Sigmoid colon (tissue), 7 donors: ENCODE data around the gene THAP12. TPM values are rescaled to one million over a fixed set of nuclear protein-coding genes. Genes with fewer than 3 reads are reported as not detected.
A peak's percentile ranks its signal among the peaks of the same experiment; 100 is the strongest.

Experiments used
- DNase-seq: peaks from one replicate; pipeline ENCODE4 v3.0.0-alpha.2; 2019
- H3K27ac ChIP-seq, 4 donors: fragments of 200-600 bp; sonication (generic); one replicate each; pipeline ENCODE4 v1.5.1; 2016 to 2019; ENCODE audit warnings: mild to moderate bottlenecking in 1 of 4
- H3K27me3 ChIP-seq, 3 donors: fragments of 200-600 bp; sonication (generic); one replicate each; pipeline ENCODE4 v1.5.1; 2019; ENCODE audit warnings: mild to moderate bottlenecking in 1 of 3
- H3K36me3 ChIP-seq, 4 donors: fragments of 200-600 bp; sonication (generic); one replicate each; pipeline ENCODE4 v1.5.1; 2016 to 2019
- H3K4me1 ChIP-seq, 4 donors: fragments of 200-600 bp; sonication (generic); one replicate each; pipeline ENCODE4 v1.5.1; 2017 to 2019
- H3K4me3 ChIP-seq, 4 donors: fragments of 200-600 bp; sonication (generic); one replicate each; pipeline ENCODE4 v1.5.1; 2017 to 2019; ENCODE audit warnings: mild to moderate bottlenecking in 2 of 4, moderate library complexity in 1 of 4
- H3K9me3 ChIP-seq, 4 donors: fragments of 200-600 bp in 3 of 4; sonication (generic) in 3 of 4; one replicate each; pipeline versions ENCODE4 v1.5.1 to v1.6.1; 2013 to 2019
- EP300 ChIP-seq, 4 donors: sonication (generic); formaldehyde crosslinking; IDR thresholded peaks; one replicate each; pipeline ENCODE4 v1.6.1; 2017; ENCODE audit warnings: antibody characterized with exemption in 4 of 4
- POLR2A ChIP-seq, 2 donors: fragments of 450-650 bp; IDR thresholded peaks; one replicate each; pipeline ENCODE4 v1.6.1; 2016; ENCODE audit warnings: antibody characterized with exemption in 2 of 2, mild to moderate bottlenecking in 2 of 2, moderate library complexity in 2 of 2
- POLR2AphosphoS5 ChIP-seq, 4 donors: sonication (generic); formaldehyde crosslinking; IDR thresholded peaks; one replicate each; pipeline ENCODE4 v1.6.1; 2017; ENCODE audit warnings: antibody characterized with exemption in 4 of 4
- WGBS, 2 donors: extraction: QIAGEN DNeasy Blood & Tissue Kit; methylation state at CpG; one replicate each; pipeline ENCODE4 v1.1.7; 2013; 5-methylcytosine and 5-hydroxymethylcytosine counted together
- intact Hi-C: fragments of 100-400 bp; cut with DNase I; formaldehyde crosslinking; loops from one replicate; pipeline ENCODE4 v1.15.1; 2023
- polyA plus RNA-seq, 3 donors: library from polyadenylated mRNA; stranded (reverse); fragments of 200-250 nt; gene quantifications; one replicate each; pipeline ENCODE4 v1.2.3, GENCODE V29; 2013
- total RNA-seq, 4 donors: library from RNA; depleted of rRNA; stranded (reverse); fragments of >200 nt; gene quantifications; one replicate each; pipeline ENCODE4 v1.1.0, GENCODE V29; 2016
- TF ChIP-seq, protein P1 (sequence below), 4 experiments: fragments of 450-650 bp in 3 of 4; fragments of 200-600 bp in 1 of 4; IDR thresholded peaks; one replicate each; pipeline ENCODE4 v1.5.1; 2016 to 2019; ENCODE audit warnings: antibody characterized with exemption in 4 of 4, mild to moderate bottlenecking in 3 of 4, moderate library complexity in 2 of 4
- donor health status: healthy with polysubstance abuse.
- donor health status: Bipolar disorder and iron deficiency.
- donor health status: healthy.

Gene THAP12
- total and polyA plus RNA-seq, 7 donors = 27.1 to 43.2 (median 30.1) TPM

DNA sequence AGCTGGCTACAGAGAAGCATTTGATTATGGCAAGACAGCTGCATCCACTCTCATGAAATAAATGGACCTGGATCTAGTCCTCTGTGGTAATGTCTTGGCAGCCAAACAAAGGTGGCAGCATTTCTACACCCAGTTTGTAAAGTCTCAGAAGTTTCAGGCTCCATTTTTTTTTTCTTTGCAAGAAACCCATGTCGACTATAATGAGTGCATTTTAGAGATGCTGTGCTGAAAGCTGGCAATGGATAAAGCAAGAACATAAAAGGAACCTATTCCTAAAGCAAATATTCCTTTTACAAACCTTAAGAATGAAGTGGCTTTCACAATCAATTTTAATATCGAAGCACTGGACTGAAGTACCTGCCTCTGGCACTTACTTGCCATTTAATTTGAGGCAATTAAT lies 33.5 kb downstream of the THAP12 start:
- TF ChIP-seq, protein P1, sequence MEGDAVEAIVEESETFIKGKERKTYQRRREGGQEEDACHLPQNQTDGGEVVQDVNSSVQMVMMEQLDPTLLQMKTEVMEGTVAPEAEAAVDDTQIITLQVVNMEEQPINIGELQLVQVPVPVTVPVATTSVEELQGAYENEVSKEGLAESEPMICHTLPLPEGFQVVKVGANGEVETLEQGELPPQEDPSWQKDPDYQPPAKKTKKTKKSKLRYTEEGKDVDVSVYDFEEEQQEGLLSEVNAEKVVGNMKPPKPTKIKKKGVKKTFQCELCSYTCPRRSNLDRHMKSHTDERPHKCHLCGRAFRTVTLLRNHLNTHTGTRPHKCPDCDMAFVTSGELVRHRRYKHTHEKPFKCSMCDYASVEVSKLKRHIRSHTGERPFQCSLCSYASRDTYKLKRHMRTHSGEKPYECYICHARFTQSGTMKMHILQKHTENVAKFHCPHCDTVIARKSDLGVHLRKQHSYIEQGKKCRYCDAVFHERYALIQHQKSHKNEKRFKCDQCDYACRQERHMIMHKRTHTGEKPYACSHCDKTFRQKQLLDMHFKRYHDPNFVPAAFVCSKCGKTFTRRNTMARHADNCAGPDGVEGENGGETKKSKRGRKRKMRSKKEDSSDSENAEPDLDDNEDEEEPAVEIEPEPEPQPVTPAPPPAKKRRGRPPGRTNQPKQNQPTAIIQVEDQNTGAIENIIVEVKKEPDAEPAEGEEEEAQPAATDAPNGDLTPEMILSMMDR (IDR thresholded peaks at IDR 0.05) = no peak
- no peak for TF ChIP-seq POLR2AphosphoS5 (IDR thresholded peaks at IDR 0.05)
- H3K36me3 ChIP-seq = peaks cover 0 to 33% (median 1%) of the 10 kb centered on the region in 4 donors
- intact Hi-C loops = no loop called here
- no peaks in the 10 kb centered on the region for H3K9me3 ChIP-seq
- H3K27me3 ChIP-seq = no peaks in the 10 kb centered on the region
- no peak overlapping the region for H3K4me3 ChIP-seq
- no peak for DNase-seq
- H3K4me1 ChIP-seq = peaks cover 0 to 18% (median 2%) of the 10 kb centered on the region in 4 donors
- no peak overlapping the region for H3K27ac ChIP-seq
- 13 to 53% methylated on average over 2 of the region's 2 CpGs for WGBS, 2 donors

DNA sequence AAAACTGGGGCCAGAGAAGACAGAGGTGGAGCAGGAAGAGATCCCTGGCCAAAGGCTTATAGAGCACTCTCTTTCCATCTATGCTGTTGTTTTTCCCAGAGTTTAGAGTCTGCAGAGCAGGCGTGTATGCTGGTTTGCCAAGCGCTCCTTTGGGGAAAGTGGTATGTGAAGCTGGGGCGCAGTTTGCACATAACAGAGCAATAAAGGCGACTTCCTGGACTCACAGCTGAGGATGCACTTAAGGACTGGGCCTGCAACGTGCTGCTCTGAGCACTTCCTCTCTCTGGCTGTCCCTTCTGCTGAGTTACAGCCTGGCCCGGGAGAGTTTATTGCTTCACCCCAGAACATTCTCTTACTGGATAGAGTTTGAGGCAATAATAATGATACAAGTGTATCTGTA lies 41.7 kb downstream of the THAP12 start:
- no peak overlapping the region for H3K4me3 ChIP-seq
- H3K27ac ChIP-seq = peak overlapping the region; percentile 36 to 54 (median 43)
- TF ChIP-seq, protein P1 (IDR thresholded peaks at IDR 0.05) = no peak
- TF ChIP-seq POLR2AphosphoS5 (IDR thresholded peaks at IDR 0.05) = peak in 3 of 4 donors; percentile 21 to 49 (median 38)
- no peaks in the 10 kb centered on the region for H3K36me3 ChIP-seq
- DNase-seq = peak; percentile 89
- intact Hi-C loops = no loop called here
- H3K27me3 ChIP-seq = no peaks in the 10 kb centered on the region
- H3K9me3 ChIP-seq = peaks cover 0 to 10% (median 0%) of the 10 kb centered on the region in 4 donors
- no peaks in the 10 kb centered on the region for H3K4me1 ChIP-seq
- 17 to 20% methylated on average over 6 of the region's 6 CpGs for WGBS, 2 donors

DNA sequence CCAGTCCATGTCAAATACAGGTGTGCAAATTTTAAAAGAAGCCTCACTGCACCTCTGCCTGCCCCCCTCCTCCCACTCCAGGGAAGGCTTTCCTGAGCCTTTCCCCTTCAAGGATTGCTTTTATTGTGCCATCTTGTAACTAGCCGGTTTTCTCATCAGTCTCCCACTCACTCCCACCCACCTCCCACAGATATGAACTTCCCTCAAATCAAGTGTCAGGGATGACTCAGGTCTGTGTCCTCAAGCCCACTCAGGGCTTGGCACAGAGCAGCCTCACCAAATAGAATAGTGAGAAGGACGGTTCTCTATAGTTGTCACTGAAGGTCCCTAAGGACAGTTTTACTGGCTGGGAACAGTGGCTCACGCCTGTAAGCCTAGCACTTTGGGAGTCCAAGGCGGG lies 43.0 kb downstream of the THAP12 start:
- Histone ChIP-seq H3K4me3 (no peak overlapping the region), H3K27me3 (no peaks in the 10 kb centered on the region), H3K27ac (no peak overlapping the region), H3K36me3 (no peaks in the 10 kb centered on the region), H3K9me3 (peaks cover 0 to 10% (median 0%) of the 10 kb centered on the region in 4 donors), H3K4me1 (no peaks in the 10 kb centered on the region)
- 88 to 89% methylated on average over 4 of the region's 4 CpGs for WGBS, 2 donors
- intact Hi-C loops = no loop called here
- DNase-seq = no peak
- TF ChIP-seq POLR2A (IDR thresholded peaks at IDR 0.05) (no peak), POLR2AphosphoS5 (IDR thresholded peaks at IDR 0.05) (no peak), EP300 (IDR thresholded peaks at IDR 0.05) (no peak)
- TF ChIP-seq, protein P1 (IDR thresholded peaks at IDR 0.05) = no peak

DNA sequence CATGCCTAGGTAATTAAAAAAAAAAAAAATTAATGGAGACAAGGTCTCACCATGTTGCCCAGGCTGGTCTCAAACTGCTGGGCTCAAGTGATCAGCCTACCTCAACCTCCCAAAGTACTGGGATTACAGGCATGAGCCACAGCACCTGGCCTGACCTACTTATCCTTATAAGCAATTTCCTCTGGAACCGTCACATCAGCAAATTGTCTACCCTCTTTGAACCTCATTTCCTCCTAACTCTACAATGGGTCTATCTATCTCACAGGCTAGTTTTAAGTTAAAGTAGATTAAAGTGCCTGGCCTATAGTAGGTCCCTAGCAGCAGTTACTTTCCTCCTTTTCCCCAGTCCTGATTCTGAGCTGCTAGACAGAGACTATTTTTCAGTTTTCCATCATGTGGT lies 43.5 kb downstream of the THAP12 start:
- no peaks in the 10 kb centered on the region for H3K36me3 ChIP-seq
- H3K4me3 ChIP-seq = no peak overlapping the region
- peaks cover 0 to 10% (median 0%) of the 10 kb centered on the region in 4 donors for H3K9me3 ChIP-seq
- intact Hi-C loops = no loop called here
- 77 to 88% methylated on average over 1 of the region's 1 CpG for WGBS, 2 donors
- no peak for DNase-seq
- no peak overlapping the region for H3K27ac ChIP-seq
- no peaks in the 10 kb centered on the region for H3K4me1 ChIP-seq
- no peaks in the 10 kb centered on the region for H3K27me3 ChIP-seq
- TF ChIP-seq EP300 (IDR thresholded peaks at IDR 0.05) (no peak), POLR2A (IDR thresholded peaks at IDR 0.05) (no peak), POLR2AphosphoS5 (IDR thresholded peaks at IDR 0.05) (no peak)
- TF ChIP-seq, protein P1 (IDR thresholded peaks at IDR 0.05) = no peak

DNA sequence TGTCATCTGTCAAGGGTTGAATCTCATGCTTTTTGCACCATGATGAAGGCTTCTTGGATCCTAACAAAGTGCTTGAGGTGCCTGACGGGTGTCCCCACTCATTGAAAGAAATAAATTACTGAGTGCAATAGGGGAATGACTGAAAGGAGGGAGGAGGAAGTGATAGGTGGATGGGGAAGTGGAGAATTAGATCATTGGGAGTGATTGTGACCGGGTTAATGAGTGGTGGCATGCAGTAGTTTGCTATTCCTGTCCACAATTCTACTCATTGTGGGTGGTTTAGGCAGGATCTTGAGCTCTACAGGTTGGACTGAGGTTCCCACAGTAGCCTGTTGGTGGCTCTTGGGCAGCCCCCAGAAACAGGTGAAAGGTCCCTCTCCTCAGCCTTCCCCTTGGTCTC lies 44.3 kb downstream of the THAP12 start:
- H3K4me3 ChIP-seq = no peak overlapping the region
- DNase-seq = no peak
- H3K27me3 ChIP-seq = no peaks in the 10 kb centered on the region
- H3K36me3 ChIP-seq = no peaks in the 10 kb centered on the region
- no peak for TF ChIP-seq POLR2A (IDR thresholded peaks at IDR 0.05)
- no peak for TF ChIP-seq EP300 (IDR thresholded peaks at IDR 0.05)
- TF ChIP-seq POLR2AphosphoS5 (IDR thresholded peaks at IDR 0.05) = no peak
- TF ChIP-seq, protein P1 (IDR thresholded peaks at IDR 0.05) = no peak
- H3K4me1 ChIP-seq = no peaks in the 10 kb centered on the region
- no peak overlapping the region for H3K27ac ChIP-seq
- H3K9me3 ChIP-seq = peaks cover 0 to 10% (median 0%) of the 10 kb centered on the region in 4 donors
- intact Hi-C loops = no loop called here
- WGBS, 2 donors = 86 to 91% methylated on average over 2 of the region's 2 CpGs
